Measurements from ENCODE around the gene BOK.
"Not testable (repeated sequence)": the region's sequence is repeated elsewhere in the genome, so short reads cannot be mapped to it uniquely, and the experiment has no call there.

The BOK gene

GRCh38 chr2:241574911-241575623, 16.5 kb downstream of the BOK start:
- no peak for DNase-seq

DNA sequence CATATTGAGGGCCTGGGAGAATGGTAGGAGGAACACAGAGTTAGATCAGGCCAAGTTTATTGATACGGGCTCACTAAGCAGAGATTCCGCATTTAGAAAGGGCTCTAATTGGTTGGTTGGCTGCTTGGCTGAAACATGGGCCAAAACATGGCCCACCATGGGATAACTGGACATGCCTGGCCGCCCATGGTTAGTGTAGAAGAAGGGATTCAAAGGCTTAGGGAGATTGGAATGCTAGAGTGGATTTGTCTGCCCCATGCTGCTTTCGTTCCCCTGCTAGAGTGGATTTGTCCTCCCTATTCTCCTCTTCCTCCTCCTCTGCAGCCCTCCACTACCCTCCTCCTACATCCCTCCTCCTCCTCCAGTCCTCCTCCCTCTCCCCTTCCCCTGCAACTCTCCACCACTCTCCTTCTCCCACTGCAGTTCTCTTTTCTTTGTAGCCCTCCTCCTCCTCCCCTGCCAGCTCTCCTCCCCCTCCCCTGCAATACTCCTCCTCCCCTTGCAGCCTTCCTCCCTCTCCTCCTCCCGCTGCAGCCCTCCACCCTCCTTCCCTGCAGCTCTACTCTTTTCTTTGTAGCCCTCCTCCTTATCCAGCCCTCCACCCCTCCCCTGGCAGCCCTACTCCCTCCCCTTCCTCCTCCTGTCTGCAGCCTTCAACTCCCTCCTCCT, 17.2 kb downstream of the BOK start:
- no peak for DNase-seq

- no peak for DNase-seq
Measured at GRCh38 chr2:241576293-241576654, 17.7 kb downstream of the BOK start.

- no peak for DNase-seq
Measured at GRCh38 chr2:241577413-241578122, 19.0 kb downstream of the BOK start.

GRCh38 chr2:241579281-241579680, 20.7 kb downstream of the BOK start:
- DNase-seq, result no peak

GRCh38 chr2:241582328-241582727, 23.8 kb downstream of the BOK start:
- no peak for DNase-seq

GRCh38 chr2:241582806-241583205, 24.3 kb downstream of the BOK start:
- no peak for DNase-seq

GRCh38 chr2:241584436-241584835, 25.9 kb downstream of the BOK start:
- DNase-seq, result no peak

- DNase-seq, result no peak
Measured at GRCh38 chr2:241586564-241587264, 28.2 kb downstream of the BOK start.

GRCh38 chr2:241589863-241590262, 31.3 kb downstream of the BOK start:
- not testable (repeated sequence) for DNase-seq

- DNase-seq, result not testable (repeated sequence)
Measured at GRCh38 chr2:241590496-241591455, 32.2 kb downstream of the BOK start.

DNA sequence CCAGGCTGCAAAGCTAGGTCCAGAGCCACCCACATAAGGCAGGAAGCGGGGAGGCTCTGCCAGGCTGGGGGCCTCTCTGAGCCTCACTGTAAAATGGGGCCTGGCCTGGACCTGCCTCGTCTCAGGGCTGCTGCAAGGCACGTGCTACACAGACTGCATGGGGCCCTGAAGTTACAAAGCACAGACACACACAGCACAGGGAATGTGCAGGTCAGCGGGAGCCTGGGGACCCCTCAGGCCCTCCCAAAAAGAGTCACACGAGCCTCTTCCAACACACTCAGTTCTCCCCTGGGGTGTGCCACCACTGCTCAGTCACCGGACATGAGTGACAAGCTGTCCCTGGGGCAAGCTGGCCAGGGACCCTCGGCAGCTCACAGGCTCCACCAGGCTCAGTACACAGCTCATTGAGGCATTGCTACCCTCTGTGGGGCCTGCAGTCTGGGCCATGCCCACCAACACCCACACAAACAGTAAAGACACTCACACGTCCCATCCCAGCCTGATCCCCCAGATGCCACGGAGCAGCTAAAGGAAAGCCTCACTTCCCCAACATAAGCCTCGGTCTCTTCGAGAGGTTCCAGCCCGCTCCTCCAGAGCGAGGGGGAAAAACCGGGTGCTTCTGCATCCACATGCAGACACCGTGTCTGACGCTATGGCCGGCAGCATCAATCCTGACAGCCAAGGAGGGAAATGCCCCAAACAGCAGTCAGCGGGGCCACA, 33.7 kb downstream of the BOK start:
- no peak for DNase-seq

DNA sequence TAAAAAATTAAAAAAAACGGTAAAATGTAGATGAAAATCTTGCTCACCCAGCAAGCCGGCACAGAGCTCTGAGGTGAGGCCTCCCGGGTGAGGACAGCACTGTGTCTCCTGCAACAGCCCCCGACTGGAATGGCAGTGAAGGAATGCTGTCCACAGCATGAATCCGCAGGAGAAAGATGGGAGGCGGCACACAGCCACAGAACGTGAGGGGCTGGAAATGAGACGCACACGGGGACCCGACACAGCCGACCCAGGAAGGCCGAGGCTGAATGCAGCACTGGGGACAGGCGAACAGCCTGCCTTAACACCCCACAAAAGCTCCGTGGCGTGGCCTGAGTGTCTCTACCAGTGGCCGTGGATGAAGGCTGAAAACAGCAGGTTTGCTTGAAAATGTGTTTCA, 34.7 kb downstream of the BOK start:
- DNase-seq, result no peak

GRCh38 chr2:241595600-241596140, 37.1 kb downstream of the BOK start:
- no peak for DNase-seq

DNA sequence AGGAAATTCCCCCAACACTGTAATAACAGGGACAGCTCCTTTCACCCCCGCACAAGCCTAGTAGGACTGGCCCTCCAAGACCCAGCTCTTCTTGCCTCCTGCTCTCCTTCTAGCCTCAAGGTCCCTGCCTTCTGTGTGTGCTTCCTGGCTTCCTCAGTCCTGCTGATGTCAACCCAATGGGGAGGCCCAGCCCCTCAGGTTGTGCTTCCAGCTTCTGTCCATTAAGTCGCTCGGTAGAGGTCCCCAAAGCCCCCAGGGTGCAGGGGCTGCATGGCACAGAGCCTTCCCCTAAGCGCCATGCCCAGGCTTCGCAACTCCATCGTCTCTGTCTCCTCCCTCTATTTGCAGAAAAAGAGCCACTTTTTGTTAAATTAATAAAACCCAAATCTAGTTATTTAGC, 39.0 kb downstream of the BOK start:
- DNase-seq, result no peak

- DNase-seq, result no peak
Measured at GRCh38 chr2:241598061-241598460, 39.5 kb downstream of the BOK start.

- DNase-seq, result no peak
Measured at GRCh38 chr2:241598487-241598886, 39.9 kb downstream of the BOK start.

- no peak for DNase-seq
Measured at GRCh38 chr2:241599615-241600014, 41.1 kb downstream of the BOK start.

DNA sequence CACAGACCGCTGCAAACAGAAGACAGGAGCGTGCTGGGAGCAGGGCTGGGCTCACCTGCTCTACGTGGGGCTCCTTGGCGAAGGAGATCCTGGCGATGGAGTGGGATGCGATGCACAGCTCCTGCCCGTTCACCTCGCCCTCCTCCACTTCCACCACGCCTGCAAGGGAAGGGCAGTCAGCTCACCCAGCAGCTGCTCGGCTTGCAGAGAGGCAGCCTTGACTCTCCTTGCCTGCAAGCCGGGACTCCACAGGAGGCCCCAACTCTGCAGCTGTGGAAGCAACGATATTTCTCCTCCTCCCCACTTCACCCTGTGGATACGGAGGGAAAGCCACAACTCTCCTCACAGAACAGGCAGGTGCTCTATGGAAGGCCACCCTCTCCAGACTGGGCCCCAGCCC, 43.3 kb downstream of the BOK start:
- no peak for DNase-seq

DNA sequence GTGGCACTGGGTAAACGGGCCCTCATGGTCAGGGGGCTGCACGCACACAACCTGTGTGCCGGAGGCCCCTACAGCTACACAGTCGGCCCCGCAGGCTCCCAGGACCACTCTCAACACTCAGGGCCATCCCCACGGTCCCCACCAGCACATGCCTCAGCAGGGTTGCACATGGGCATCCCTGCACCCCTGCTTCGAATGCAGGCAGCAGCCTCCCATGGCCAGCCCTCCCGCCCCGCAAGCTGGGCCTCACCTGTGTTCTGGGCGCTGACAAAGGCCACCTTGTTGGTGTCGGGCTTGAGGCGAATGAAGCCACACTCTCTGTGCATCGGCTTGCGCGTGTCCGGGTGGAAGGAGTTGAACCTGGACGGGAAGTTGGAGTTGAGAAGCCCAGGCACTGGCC, 44.2 kb downstream of the BOK start:
- no peak for DNase-seq

GRCh38 chr2:241603686-241604085, 45.1 kb downstream of the BOK start:
- DNase-seq, result no peak
